NB4 (cell line): Measurements from ENCODE around the gene SLC26A6.
A peak's percentile ranks its signal among the peaks of the same experiment; 100 is the strongest.

Experiments used
- DNase-seq: peaks from one replicate; pipeline ENCODE4 v3.0.0; 2010; ENCODE audit warnings: low read depth
- H3K4me3 ChIP-seq: one replicate; pipeline ENCODE4 v1.5.1; 2011; ENCODE audit warnings: mild to moderate bottlenecking, low read depth, low read length, moderate library complexity
- CTCF ChIP-seq: IDR thresholded peaks from one replicate; pipeline ENCODE4 v1.5.1; 2012; ENCODE audit warnings: low read depth, low read length
- MAX ChIP-seq: IDR thresholded peaks from 2 replicates; pipeline ENCODE4 v1.6.1; 2011; ENCODE audit warnings: low read depth, low read length
- MYC ChIP-seq: IDR thresholded peaks from 2 replicates; pipeline ENCODE4 v1.6.1; 2011; ENCODE audit warnings: low read depth, low read length
- POLR2A ChIP-seq: IDR thresholded peaks from 2 replicates; pipeline ENCODE4 v1.6.1; 2011; ENCODE audit warnings: mild to moderate bottlenecking; ENCODE audit not compliant: insufficient read length; ENCODE audit errors: extremely low read depth

SLC26A6 gene

GRCh38 chr3:48612309-48612708 lies 23.0 kb downstream of the SLC26A6 start:
- no peak for DNase-seq
- TF ChIP-seq MYC (no peak), CTCF (no peak), MAX (no peak), POLR2A (no peak)
- no peak overlapping the region for H3K4me3 ChIP-seq

GRCh38 chr3:48609088-48610005 lies 25.9 kb downstream of the SLC26A6 start, which contains the start of gene UQCRC1:
UQCRC1 (minus strand) TSS chr3:48609646; CDS start chr3:48609620, 26 bp downstream.
- peak; percentile 86 for TF ChIP-seq POLR2A
- peak; percentile 52 for TF ChIP-seq CTCF
- TF ChIP-seq MYC: peak; percentile 46; the same call in 1 of the 2 replicates
- 0 out of 2 replicates have a peak, but pooled peaks have one; percentile 23 for TF ChIP-seq MAX
- DNase-seq: peak; percentile 94
- H3K4me3 ChIP-seq: peak within 1 kb of the TSS; percentile 93

- no peak overlapping the region for H3K4me3 ChIP-seq
- DNase-seq: peak; percentile 19
- TF ChIP-seq MAX (no peak), MYC (no peak), CTCF (no peak), POLR2A (no peak)
Observed at GRCh38 chr3:48607519-48607918, 27.7 kb downstream of the SLC26A6 start.

- TF ChIP-seq CTCF (no peak), POLR2A (no peak), MAX (no peak), MYC (no peak)
Observed at GRCh38 chr3:48601622-48601994, 33.7 kb downstream of the SLC26A6 start.

GRCh38 chr3:48600711-48601621 lies 34.3 kb downstream of the SLC26A6 start:
- H3K4me3 ChIP-seq: no peak overlapping the region
- TF ChIP-seq MAX (no peak), POLR2A (no peak), CTCF (no peak), MYC (no peak)
- no peak for DNase-seq

More at GRCh38 chr3:48601622-48601994, 33.7 kb downstream of the SLC26A6 start:
- no peak overlapping the region for H3K4me3 ChIP-seq
- no peak for DNase-seq
